SK-N-MC (cell line): Measurements from ENCODE around the gene FSTL4.

Source experiments
- EZH2 ChIP-seq: fragments of 200-600 bp; sonication (generic); IDR thresholded peaks from one replicate; pipeline ENCODE4 v1.6.1; 2017; ENCODE audit warnings: antibody characterized with exemption
- POLR2AphosphoS5 ChIP-seq: IDR thresholded peaks from 2 replicates; pipeline ENCODE4 v1.6.1; 2012; ENCODE audit warnings: mild to moderate bottlenecking, low read depth, low read length, borderline replicate concordance

DNA sequence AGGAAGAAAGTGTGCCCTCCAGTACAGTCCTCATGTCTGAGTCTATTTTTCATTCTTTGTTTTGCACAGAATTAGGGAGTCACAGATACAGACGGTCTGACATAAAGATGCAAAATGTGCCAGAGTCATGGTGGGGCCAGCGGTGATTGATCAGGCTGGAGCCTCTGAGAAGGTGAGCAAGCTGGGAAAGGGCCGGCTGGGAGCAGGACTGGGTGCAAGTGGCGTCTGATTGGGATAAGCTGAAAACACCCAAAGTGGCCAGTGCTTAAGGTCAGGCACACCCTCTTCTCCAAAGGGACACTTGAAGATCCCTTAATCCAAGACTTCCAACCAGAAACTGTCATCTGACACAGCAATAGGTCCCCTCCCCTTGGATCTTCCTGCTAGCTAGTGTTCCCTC is 32.6 kb downstream of the FSTL4 start:
- TF ChIP-seq POLR2AphosphoS5 (no peak), EZH2 (no peak)
